A673 (cell line): Measurements from ENCODE around the gene LZIC.
A peak's percentile ranks its signal among the peaks of the same experiment; 100 is the strongest.

Experiments used
- CTCF ChIP-seq: fragments of 300-800, 200-600 bp; sonication (generic); conservative IDR thresholded peaks from 2 replicates; pipeline ENCODE4 v1.5.1; 2017; ENCODE audit warnings: low read depth, mild to moderate bottlenecking, antibody characterized with exemption, low read length, moderate library complexity, mixed read lengths
- EZH2 ChIP-seq: fragments of 200-600 bp; sonication (generic); IDR thresholded peaks from 2 replicates; pipeline ENCODE4 v1.6.1; 2017; ENCODE audit warnings: borderline replicate concordance, low read depth, mild to moderate bottlenecking, mixed read lengths, antibody characterized with exemption, low read length; ENCODE audit not compliant: poor library complexity, severe bottlenecking

- TF ChIP-seq CTCF (peak; percentile 56), EZH2 (no peak)
Observed at GRCh38 chr1:9942399-9942938, 722 bp downstream of the LZIC start.
